Activated naive CD8-positive, alpha-beta T cell treated with anti-CD3 and anti-CD28 coated beads for 36 hours (primary cell): ENCODE data around the gene ARFRP1. TPM values are rescaled to one million over a fixed set of nuclear protein-coding genes. Genes with fewer than 3 reads are reported as not detected.

Source experiments
- DNase-seq: peaks from one replicate; pipeline ENCODE4 v3.0.0; 2021
- H3K27ac Mint-ChIP-seq: one replicate; pipeline ENCODE4 v1.8.0; 2022; ENCODE audit warnings: mild to moderate bottlenecking, moderate library complexity, mixed read lengths
- H3K27me3 Mint-ChIP-seq: one replicate; pipeline ENCODE4 v1.8.0; 2022; ENCODE audit warnings: mild to moderate bottlenecking, mixed read lengths
- H3K36me3 Mint-ChIP-seq: one replicate; pipeline ENCODE4 v1.8.0; 2021; ENCODE audit warnings: mild to moderate bottlenecking, mixed read lengths
- H3K4me1 Mint-ChIP-seq: one replicate; pipeline ENCODE4 v1.8.0; 2021; ENCODE audit warnings: mixed read lengths
- H3K4me3 Mint-ChIP-seq: one replicate; pipeline ENCODE4 v1.8.0; 2022; ENCODE audit warnings: mild to moderate bottlenecking, moderate library complexity, mixed read lengths
- H3K9me3 Mint-ChIP-seq: one replicate; pipeline ENCODE4 v1.8.0; 2022; ENCODE audit warnings: mixed read lengths
- total RNA-seq, 2 experiments: library from RNA; stranded (reverse); gene quantifications; one replicate each; pipeline ENCODE4 v1.2.3, GENCODE V29; 2021

The ARFRP1 gene
- total RNA-seq, 2 experiments from 2014 or later, result 49.5 to 50.1 TPM

DNA sequence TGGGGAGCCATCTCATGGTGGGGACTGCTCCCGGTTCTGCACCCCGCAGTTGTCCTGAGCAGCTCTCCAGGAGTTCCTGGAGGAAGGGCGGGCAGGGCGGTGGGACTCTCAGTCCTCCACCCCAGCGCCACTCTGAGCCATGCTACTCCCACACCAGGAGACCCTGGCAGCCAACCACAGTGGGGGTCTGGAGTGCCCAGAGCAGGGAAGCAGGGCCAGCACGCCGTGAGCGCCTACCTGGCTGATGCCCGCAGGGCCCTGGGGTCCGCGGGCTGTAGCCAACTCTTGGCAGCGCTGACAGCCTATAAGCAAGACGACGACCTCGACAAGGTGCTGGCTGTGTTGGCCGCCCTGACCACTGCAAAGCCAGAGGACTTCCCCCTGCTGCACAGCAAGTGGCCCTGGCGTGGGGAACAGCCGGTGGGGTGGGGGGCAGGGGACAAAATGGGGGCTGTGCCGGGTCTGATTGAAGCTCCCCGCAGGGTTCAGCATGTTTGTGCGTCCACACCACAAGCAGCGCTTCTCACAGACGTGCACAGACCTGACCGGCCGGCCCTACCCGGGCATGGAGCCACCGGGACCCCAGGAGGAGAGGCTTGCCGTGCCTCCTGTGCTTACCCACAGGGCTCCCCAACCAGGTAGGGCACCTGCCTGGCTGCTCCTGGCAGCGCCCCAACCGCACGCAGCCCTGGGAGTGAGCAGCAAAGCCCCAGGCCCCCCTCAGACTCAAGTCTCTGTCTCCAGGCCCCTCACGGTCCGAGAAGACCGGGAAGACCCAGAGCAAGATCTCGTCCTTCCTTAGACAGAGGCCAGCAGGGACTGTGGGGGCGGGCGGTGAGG lies 13.0 kb downstream of the ARFRP1 start:
- peaks cover 9% of the 10 kb centered on the region for H3K36me3 Mint-ChIP-seq
- H3K27me3 Mint-ChIP-seq, result peaks cover 3% of the 10 kb centered on the region
- H3K9me3 Mint-ChIP-seq, result no peaks in the 10 kb centered on the region
- H3K4me3 Mint-ChIP-seq, result no peak overlapping the region
- peak overlapping the region; percentile 77 for H3K27ac Mint-ChIP-seq
- peaks cover 13% of the 10 kb centered on the region for H3K4me1 Mint-ChIP-seq
- DNase-seq, result no peak

DNA sequence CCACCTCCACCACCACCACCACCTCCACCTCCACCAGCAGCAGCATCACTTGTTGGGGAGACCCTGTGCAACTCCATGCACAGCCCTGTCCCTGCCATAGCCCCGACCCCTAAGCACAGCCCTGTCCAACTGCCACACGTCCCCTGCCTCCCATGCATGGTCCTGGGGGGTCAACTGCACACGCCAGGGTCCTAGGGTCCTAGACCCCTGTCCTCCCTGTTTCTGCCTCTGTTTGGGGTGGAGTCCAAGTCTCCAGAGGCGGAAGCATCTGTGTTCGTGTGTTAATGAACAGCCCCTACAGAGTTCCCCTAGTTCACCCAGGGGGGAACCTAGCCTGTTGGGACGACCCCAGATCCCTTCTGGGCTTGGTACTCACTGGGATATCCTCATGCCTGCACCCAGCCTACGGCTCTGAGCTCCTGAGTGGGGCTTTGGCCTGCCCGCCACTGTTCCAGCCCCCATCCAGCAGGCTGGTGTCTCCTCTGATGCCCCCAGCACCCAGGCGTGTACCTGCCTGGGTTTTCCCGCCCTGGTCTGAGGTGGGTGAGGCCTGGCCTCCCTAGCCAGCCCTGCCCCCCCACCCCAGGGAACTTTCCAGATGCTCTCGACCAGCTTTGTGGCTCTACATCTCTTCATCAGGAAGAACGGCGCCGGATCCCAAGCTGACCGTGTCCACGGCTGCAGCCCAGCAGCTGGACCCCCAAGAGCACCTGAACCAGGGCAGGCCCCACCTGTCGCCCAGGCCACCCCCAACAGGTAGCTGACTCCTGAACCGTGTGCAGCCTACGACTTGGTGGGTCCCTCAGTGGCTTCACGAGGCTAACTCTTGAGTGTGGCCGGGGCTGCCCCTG lies 13.8 kb downstream of the ARFRP1 start:
- Mint-ChIP-seq H3K4me1 (peaks cover 11% of the 10 kb centered on the region), H3K27me3 (peaks cover 3% of the 10 kb centered on the region), H3K9me3 (no peaks in the 10 kb centered on the region), H3K4me3 (peak overlapping the region; percentile 48), H3K27ac (peak overlapping the region; percentile 77), H3K36me3 (peaks cover 9% of the 10 kb centered on the region)
- DNase-seq, result no peak

DNA sequence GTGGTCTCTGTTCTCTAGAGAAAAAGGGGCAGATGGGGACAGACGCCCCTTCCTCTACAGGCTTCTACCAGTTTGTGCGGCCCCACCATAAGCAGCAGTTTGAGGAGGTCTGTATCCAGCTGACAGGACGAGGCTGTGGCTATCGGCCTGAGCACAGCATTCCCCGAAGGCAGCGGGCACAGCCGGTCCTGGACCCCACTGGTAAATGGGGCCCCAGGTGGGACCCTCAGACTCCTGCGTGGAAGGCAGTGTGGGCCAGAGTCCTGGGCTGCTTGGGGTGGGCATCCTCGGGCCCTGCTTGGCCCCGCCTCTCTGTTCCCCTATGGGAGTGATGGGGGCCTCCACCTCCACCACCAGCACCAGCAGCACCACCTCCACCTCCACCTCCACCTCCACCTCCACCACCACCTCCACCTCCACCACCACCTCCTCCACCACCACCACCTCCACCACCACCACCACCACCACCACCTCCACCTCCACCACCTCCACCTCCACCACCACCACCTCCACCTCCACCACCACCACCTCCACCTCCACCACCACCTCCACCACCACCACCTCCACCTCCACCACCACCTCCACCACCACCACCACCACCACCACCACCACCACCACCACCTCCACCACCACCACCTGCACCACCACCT lies 14.6 kb downstream of the ARFRP1 start:
- peaks cover 9% of the 10 kb centered on the region for H3K36me3 Mint-ChIP-seq
- peaks cover 8% of the 10 kb centered on the region for H3K4me1 Mint-ChIP-seq
- DNase-seq, result no peak
- peaks cover 3% of the 10 kb centered on the region for H3K27me3 Mint-ChIP-seq
- no peaks in the 10 kb centered on the region for H3K9me3 Mint-ChIP-seq
- no peak overlapping the region for H3K27ac Mint-ChIP-seq
- H3K4me3 Mint-ChIP-seq, result no peak overlapping the region

DNA sequence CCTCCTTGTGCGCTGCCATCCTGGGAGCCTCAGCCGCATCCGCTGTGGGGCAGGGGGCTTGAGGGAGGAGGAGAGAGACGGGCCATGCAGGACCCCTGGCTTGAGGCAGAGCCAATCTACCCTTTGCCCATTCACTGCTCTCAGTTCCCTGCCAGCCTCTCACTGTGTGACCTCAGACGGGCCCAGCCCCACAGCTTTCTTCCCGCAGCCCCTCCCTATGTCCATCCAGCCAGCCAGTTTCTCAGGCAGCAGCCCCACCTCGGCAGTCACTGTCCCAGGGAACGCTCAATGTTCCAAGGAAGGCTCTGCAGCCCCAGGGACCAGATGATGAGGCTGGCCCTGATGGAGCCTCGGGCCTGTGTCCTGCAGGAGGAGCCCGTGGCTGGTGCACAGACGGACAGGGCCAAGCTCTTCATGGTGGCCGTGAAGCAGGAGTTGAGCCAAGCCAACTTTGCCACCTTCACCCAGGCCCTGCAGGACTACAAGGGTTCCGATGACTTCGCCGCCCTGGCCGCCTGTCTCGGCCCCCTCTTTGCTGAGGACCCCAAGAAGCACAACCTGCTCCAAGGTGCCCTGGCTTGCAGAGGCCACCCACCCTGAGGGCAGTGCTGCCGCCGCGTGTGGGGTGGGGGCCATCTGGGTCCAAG lies 15.2 kb downstream of the ARFRP1 start:
- Mint-ChIP-seq H3K9me3 (no peaks in the 10 kb centered on the region), H3K27ac (no peak overlapping the region), H3K36me3 (peaks cover 9% of the 10 kb centered on the region), H3K27me3 (peaks cover 3% of the 10 kb centered on the region), H3K4me3 (no peak overlapping the region), H3K4me1 (peaks cover 8% of the 10 kb centered on the region)
- DNase-seq, result no peak

DNA sequence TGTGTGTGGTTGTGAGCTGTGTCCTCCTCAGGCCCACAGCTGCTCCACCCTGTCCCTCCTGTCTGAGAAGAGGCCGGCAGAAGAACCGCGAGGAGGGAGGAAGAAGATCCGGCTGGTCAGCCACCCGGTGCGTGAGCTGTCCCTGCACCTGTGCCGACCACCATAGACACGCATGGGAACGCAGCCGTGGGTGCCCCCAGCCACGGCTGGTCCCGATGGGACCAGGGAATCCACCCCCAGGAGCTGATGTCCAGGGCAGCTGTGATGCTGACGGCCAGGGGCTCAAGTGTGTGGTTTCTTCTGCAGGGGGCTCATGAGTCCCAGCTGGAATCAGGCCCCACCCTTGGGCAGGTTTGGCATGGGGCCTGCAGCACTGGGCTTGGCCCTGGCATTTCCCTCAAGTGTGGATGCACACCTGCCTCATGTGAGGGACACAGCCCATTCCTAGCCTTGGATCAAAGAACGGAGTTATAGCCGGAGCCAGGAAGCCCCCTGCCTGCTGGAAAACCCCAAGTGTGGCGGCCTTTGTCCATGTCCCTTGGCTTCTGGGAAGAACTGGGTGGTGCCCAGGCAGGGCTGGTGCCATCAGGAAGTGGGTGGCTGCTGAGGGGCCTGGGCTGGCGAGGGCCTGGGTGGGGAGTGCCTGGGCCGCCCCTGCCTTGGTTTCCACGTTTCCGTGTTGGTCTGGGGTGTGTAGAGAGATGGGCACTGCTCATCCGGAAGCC lies 15.9 kb downstream of the ARFRP1 start:
- Mint-ChIP-seq H3K27ac (no peak overlapping the region), H3K4me1 (peaks cover 6% of the 10 kb centered on the region), H3K9me3 (no peaks in the 10 kb centered on the region), H3K36me3 (peaks cover 9% of the 10 kb centered on the region), H3K4me3 (no peak overlapping the region), H3K27me3 (peaks cover 3% of the 10 kb centered on the region)
- DNase-seq, result no peak

DNA sequence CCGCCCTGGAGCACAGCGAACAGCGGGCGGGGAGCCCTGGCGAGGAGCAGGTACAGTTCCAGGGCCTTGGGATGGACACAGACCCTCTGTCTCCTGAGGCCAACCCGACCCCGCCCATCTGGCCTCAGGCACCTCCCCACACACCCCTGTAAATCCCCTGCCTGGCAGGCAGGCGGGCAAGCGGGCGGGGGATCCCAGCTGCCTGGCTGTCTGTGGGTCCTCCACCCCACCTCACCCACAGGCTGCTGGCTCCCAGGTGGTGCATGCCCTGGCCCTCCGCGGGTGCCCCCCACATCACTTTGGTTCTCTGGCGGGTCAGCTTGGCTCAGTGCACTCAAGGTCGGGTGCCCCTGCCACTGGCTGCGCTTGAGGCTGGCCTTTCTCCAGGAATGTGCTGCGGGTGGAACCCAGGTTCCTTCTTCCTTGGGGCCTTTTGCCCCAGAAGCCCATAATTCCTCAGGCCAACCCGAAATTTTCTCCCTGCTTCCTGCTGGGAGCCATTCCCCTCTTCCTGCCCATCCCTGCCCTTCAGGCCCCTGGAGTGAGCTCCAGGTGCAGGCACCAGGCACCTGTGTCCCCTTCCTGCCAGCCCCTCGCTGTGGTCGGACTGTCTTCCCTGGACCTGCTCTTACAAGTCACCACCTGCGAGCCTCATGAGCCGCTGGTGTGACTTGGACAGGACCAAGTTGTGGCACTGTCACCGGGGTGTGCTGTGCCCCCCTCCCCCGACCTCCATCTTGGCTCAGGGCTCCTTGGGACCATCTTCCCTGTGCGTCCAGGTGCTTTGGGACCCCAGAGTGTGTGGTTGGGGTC lies 16.7 kb downstream of the ARFRP1 start:
- no peak overlapping the region for H3K27ac Mint-ChIP-seq
- no peak for DNase-seq
- peaks cover 9% of the 10 kb centered on the region for H3K36me3 Mint-ChIP-seq

DNA sequence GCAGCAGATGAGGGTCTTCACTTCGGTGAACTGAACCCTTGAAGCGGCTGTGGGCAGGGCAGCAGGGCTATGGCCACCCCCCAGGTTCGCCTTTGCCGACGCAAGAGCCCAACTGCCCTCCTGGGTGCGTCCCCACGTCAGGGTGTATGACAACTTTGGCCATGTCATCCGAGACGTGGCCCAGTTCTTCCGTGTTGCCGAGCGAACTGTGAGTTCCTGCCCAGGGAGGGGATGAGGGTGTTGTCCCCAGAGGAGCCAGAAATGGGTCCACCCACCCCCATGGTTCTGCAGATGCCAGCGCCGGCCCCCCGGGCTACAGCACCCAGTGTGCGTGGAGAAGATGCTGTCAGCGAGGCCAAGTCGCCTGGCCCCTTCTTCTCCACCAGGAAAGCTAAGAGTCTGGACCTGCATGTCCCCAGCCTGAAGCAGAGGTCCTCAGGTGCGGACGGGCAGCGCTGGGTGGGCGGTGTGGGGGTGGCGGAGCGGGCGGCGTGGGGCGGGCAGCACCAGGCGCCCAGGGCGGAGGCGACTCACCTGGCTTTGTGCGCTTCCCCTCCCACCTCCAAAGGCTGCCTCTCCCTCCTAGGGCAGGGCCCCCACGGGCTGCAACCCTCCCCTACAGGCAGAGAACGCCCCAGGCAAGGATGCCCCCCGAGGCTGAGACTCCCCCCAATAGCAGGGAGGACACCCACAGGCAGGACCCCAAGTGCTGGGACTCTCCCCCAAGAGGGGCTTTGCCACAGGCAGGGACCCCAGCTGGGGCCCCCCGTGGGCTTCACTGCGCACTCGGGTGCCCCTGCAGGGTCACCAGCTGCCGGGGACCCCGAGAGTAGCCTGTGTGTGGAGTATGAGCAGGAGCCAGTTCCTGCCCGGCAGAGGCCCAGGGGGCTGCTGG lies 17.5 kb downstream of the ARFRP1 start:
- peaks cover 3% of the 10 kb centered on the region for H3K27me3 Mint-ChIP-seq
- DNase-seq, result no peak
- peaks cover 9% of the 10 kb centered on the region for H3K36me3 Mint-ChIP-seq
- no peak overlapping the region for H3K4me3 Mint-ChIP-seq
- H3K4me1 Mint-ChIP-seq, result peaks cover 6% of the 10 kb centered on the region
- H3K9me3 Mint-ChIP-seq, result no peaks in the 10 kb centered on the region
- H3K27ac Mint-ChIP-seq, result no peak overlapping the region

More for the DNA sequence above, 16.7 kb downstream of the ARFRP1 start:
- H3K27me3 Mint-ChIP-seq, result peaks cover 3% of the 10 kb centered on the region
- H3K4me3 Mint-ChIP-seq, result no peak overlapping the region
- H3K9me3 Mint-ChIP-seq, result no peaks in the 10 kb centered on the region
- peaks cover 6% of the 10 kb centered on the region for H3K4me1 Mint-ChIP-seq

DNA sequence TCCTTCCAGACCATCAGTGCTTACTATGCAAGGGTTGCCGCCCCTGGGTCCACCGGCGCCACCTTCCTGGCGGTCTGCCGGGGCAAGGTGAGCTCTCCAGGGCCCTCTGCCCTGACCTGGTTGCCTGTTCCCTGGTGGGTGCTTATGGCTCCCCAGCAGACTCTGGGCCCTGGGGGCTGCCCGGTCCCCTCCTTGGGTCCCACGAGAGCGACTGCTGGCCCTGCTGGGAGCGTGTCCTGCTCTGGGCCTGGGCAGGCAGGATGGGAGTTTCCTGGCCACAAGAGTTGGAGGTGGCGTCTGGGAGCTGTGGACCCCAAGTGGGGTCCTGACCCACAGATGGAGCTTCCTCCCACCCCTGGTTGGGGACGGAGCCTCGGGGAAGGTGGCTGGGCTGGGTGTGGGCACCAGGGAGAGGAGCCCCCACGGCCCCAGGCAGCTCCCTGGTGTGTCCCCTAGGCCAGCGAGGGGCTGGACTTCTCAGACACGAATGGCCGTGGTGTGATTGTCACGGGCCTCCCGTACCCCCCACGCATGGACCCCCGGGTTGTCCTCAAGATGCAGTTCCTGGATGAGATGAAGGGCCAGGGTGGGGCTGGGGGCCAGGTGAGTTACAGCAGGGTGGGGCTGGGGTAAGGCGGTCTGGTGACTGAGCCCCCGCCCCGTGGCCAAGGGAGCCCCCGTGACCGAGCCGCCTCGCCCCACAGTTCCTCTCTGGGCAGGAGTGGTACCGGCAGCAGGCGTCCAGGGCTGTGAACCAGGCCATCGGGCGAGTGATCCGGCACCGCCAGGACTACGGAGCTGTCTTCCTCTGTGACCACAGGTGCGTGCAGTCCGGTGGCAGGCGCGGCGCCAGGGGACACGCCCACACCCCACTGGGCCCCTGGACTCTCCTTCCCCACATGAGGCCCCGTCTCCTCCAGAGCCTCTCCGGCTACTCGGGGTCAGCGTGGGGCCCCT lies 18.5 kb downstream of the ARFRP1 start:
- no peak overlapping the region for H3K27ac Mint-ChIP-seq
- H3K9me3 Mint-ChIP-seq, result no peaks in the 10 kb centered on the region
- DNase-seq, result no peak

DNA sequence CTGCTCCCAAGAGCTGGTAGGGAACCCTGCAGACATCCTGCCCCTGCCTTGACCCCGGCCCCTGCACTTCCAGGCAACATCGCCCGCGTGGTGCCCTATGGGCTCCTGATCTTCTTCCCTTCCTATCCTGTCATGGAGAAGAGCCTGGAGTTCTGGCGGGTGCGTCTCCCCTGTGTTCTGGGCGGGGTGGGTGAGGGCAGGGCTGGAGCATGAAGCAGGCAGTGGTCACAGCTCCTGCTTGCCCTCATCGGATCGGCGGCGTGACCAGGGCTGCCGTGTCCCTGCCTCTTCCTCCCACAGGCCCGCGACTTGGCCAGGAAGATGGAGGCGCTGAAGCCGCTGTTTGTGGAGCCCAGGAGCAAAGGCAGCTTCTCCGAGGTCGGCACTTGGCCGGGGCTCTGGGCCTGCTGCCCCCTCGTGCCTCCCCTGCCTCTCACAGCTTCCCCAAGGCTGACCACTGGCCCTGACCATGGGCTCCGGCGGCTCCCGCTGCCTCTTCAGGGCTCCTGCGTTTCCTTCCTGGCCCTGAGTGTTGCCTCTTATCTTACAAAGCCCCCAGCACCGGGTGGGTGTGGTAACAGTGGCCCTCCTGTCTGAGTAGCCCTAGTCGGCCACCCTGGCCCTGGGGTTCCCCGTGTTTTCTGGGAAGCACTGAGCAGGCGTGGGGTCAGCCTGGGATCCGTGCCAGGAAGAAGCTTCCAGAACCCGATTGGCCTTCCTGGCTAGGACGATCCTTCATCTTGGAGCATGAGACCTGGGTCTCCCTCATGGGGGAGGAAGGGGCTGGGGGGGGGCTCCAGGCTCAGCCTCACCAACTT lies 19.3 kb downstream of the ARFRP1 start:
- Mint-ChIP-seq H3K4me3 (no peak overlapping the region), H3K27ac (no peak overlapping the region), H3K36me3 (peaks cover 7% of the 10 kb centered on the region), H3K27me3 (no peaks in the 10 kb centered on the region), H3K4me1 (peaks cover 2% of the 10 kb centered on the region), H3K9me3 (no peaks in the 10 kb centered on the region)
- DNase-seq, result no peak

More for the DNA sequence above, 18.5 kb downstream of the ARFRP1 start:
- Mint-ChIP-seq H3K4me1 (peaks cover 6% of the 10 kb centered on the region), H3K36me3 (peaks cover 9% of the 10 kb centered on the region), H3K4me3 (no peak overlapping the region), H3K27me3 (peaks cover 3% of the 10 kb centered on the region)

DNA sequence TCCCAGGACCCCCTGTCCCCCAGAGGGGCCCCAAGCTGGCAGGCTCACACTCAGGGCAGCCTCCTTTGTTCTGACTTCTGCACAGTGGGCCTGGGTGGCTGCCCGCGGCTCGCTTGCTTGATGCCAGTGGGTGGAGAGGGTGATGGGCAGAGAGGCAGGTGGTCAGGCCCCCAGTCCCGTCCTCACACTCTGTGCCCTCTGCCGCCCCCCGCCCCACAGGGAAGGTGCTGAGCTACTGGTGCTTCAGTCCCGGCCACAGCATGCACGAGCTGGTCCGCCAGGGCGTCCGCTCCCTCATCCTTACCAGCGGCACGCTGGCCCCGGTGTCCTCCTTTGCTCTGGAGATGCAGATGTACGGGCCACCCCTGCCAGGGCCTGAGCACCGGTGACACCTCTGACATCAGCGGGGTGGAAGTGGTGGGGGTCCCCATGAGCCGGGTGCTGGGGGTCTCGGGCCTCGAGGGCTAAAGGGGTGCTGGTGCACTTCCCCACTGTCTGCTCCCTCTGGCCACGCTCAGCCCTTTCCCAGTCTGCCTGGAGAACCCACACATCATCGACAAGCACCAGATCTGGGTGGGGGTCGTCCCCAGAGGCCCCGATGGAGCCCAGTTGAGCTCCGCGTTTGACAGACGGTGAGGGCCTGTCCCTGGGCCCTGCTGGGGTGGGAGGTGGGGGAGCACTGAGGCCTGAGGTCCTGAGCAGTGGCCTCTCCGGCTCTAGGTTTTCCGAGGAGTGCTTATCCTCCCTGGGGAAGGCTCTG lies 20.2 kb downstream of the ARFRP1 start:
- H3K27ac Mint-ChIP-seq, result no peak overlapping the region
- no peak overlapping the region for H3K4me3 Mint-ChIP-seq
- peaks cover 3% of the 10 kb centered on the region for H3K4me1 Mint-ChIP-seq
- no peaks in the 10 kb centered on the region for H3K9me3 Mint-ChIP-seq
- H3K27me3 Mint-ChIP-seq, result no peaks in the 10 kb centered on the region
- H3K36me3 Mint-ChIP-seq, result peaks cover 7% of the 10 kb centered on the region
- DNase-seq, result no peak
